Astrocyte (in vitro differentiated cells and primary cell): ENCODE measurements around the gene PRG2. TPM values are rescaled to one million over a fixed set of nuclear protein-coding genes. Genes with fewer than 3 reads are reported as not detected.

Experiments used
- DNase-seq: peaks from one replicate; pipeline ENCODE4 v3.0.0-alpha.2; 2010; ENCODE audit warnings: low read depth
- FAIRE-seq: peaks from 2 replicates; lab custom pipeline; 2011; peaks lifted over from hg19 to GRCh38; lab: Jason Lieb, UNC
- H2AFZ ChIP-seq: 2 replicates; pipeline ENCODE4 v1.6.0; 2012; ENCODE audit warnings: low read depth, low read length, inconsistent platforms
- H3K27ac ChIP-seq: 2 replicates; pipeline ENCODE4 v1.5.1; 2011; ENCODE audit warnings: low read depth, low read length, inconsistent platforms
- H3K27me3 ChIP-seq: 2 replicates; pipeline ENCODE4 v1.6.0; 2011; ENCODE audit warnings: low read length, inconsistent platforms; ENCODE audit not compliant: insufficient read depth
- H3K36me3 ChIP-seq: 2 replicates; pipeline ENCODE4 v1.5.1; 2011; ENCODE audit warnings: low read length, inconsistent platforms; ENCODE audit not compliant: insufficient read depth
- H3K4me1 ChIP-seq: 2 replicates; pipeline ENCODE4 v1.5.1; 2011; ENCODE audit warnings: low read length, inconsistent platforms; ENCODE audit not compliant: insufficient read depth
- H3K4me2 ChIP-seq: 2 replicates; pipeline ENCODE4 v1.6.0; 2012; ENCODE audit warnings: low read length, inconsistent platforms
- H3K4me3 ChIP-seq: 2 replicates; pipeline ENCODE4 v1.5.1; 2011; ENCODE audit warnings: low read depth, mild to moderate bottlenecking, low read length, inconsistent platforms; ENCODE audit not compliant: insufficient read depth
- H3K79me2 ChIP-seq: 2 replicates; pipeline ENCODE4 v1.6.0; 2012; ENCODE audit warnings: mild to moderate bottlenecking, low read length, inconsistent platforms; ENCODE audit not compliant: insufficient read depth
- H3K9ac ChIP-seq: 2 replicates; pipeline ENCODE4 v1.6.0; 2012; ENCODE audit warnings: mild to moderate bottlenecking, low read length, inconsistent platforms
- H3K9me3 ChIP-seq: 2 replicates; pipeline ENCODE4 v1.5.1; 2012; ENCODE audit warnings: low read depth, mild to moderate bottlenecking, low read length, inconsistent platforms; ENCODE audit not compliant: insufficient read depth
- H4K20me1 ChIP-seq: 2 replicates; pipeline ENCODE4 v1.6.0; 2012; ENCODE audit warnings: low read length, inconsistent platforms; ENCODE audit not compliant: insufficient read depth
- H3K27ac Mint-ChIP-seq: one replicate; pipeline ENCODE4 v1.8.0; 2021; ENCODE audit warnings: mild to moderate bottlenecking, mixed read lengths; ENCODE audit not compliant: unreplicated experiment
- H3K27me3 Mint-ChIP-seq: one replicate; pipeline ENCODE4 v1.8.0; 2021; ENCODE audit warnings: low read depth, mixed read lengths; ENCODE audit not compliant: unreplicated experiment
- H3K36me3 Mint-ChIP-seq: one replicate; pipeline ENCODE4 v1.8.0; 2021; ENCODE audit warnings: low read depth, mixed read lengths; ENCODE audit not compliant: unreplicated experiment
- H3K4me1 Mint-ChIP-seq: one replicate; pipeline ENCODE4 v1.8.0; 2021; ENCODE audit warnings: low read depth, mixed read lengths; ENCODE audit not compliant: unreplicated experiment
- H3K4me3 Mint-ChIP-seq: one replicate; pipeline ENCODE4 v1.8.0; 2021; ENCODE audit warnings: mild to moderate bottlenecking, moderate library complexity, mixed read lengths; ENCODE audit not compliant: unreplicated experiment
- H3K9me3 Mint-ChIP-seq: one replicate; pipeline ENCODE4 v1.8.0; 2021; ENCODE audit warnings: mild to moderate bottlenecking, mixed read lengths; ENCODE audit not compliant: unreplicated experiment
- EZH2 ChIP-seq: IDR thresholded peaks from 2 replicates; pipeline ENCODE4 v1.6.1; 2012; ENCODE audit warnings: mild to moderate bottlenecking, low read length, inconsistent platforms; ENCODE audit not compliant: insufficient read depth
- total RNA-seq: library from RNA; stranded (reverse); gene quantifications from 2 replicates; pipeline ENCODE4 v1.2.1, GENCODE V29; 2021
- TF ChIP-seq, protein P1 (sequence below): IDR thresholded peaks from 2 replicates; pipeline ENCODE4 v1.5.1; 2011; ENCODE audit warnings: low read depth, mild to moderate bottlenecking, inconsistent platforms, low read length, moderate library complexity; ENCODE audit not compliant: insufficient read depth

The PRG2 gene
- total RNA-seq, 1 donor from 2014 or later, result not detected

DNA sequence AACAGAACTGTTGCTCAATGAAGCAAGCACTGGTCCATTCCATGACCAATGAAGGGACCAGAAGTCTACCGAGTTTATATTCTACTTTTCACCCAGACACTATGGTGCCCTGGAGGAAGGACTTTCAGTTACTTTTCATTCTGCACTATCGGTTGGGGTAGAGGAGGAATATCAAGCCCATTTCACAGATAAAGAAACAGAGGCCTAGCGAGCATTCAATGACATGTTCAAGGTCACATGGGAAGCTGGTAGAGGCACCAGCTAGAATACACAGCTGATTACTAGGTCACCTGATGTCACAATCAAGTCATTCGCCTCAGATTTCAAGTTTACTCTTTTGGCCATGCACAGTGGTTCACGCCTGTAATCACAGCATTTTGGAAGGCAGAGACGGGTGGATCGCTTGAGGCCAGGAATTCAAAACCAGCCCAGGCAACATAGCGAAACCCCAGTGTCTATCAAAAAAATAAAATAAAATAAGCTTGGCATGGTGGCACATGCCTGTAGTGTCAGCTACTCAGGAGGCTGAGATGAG, 17.6 kb upstream of the PRG2 start:
- no peaks in the 10 kb centered on the region for H3K9me3 ChIP-seq
- FAIRE-seq (no peak), DNase-seq (no peak)
- no peak overlapping the region for H3K9ac ChIP-seq
- no peaks in the 10 kb centered on the region for H3K4me1 ChIP-seq
- peaks cover 5% of the 10 kb centered on the region for H3K27me3 Mint-ChIP-seq
- H3K9me3 Mint-ChIP-seq, result no peaks in the 10 kb centered on the region
- no peak overlapping the region for H3K4me3 ChIP-seq
- H3K27ac ChIP-seq, result no peak overlapping the region
- H3K4me3 Mint-ChIP-seq, result no peak overlapping the region
- H3K4me1 Mint-ChIP-seq, result peaks cover 26% of the 10 kb centered on the region
- peaks cover 6% of the 10 kb centered on the region for H3K36me3 ChIP-seq
- peaks cover 15% of the 10 kb centered on the region for H3K36me3 Mint-ChIP-seq
- H4K20me1 ChIP-seq, result no peaks in the 10 kb centered on the region
- H3K79me2 ChIP-seq, result no peaks in the 10 kb centered on the region
- no peak overlapping the region for H2AFZ ChIP-seq
- H3K27me3 ChIP-seq, result no peaks in the 10 kb centered on the region
- TF ChIP-seq EZH2, result no peak
- TF ChIP-seq, protein P1, sequence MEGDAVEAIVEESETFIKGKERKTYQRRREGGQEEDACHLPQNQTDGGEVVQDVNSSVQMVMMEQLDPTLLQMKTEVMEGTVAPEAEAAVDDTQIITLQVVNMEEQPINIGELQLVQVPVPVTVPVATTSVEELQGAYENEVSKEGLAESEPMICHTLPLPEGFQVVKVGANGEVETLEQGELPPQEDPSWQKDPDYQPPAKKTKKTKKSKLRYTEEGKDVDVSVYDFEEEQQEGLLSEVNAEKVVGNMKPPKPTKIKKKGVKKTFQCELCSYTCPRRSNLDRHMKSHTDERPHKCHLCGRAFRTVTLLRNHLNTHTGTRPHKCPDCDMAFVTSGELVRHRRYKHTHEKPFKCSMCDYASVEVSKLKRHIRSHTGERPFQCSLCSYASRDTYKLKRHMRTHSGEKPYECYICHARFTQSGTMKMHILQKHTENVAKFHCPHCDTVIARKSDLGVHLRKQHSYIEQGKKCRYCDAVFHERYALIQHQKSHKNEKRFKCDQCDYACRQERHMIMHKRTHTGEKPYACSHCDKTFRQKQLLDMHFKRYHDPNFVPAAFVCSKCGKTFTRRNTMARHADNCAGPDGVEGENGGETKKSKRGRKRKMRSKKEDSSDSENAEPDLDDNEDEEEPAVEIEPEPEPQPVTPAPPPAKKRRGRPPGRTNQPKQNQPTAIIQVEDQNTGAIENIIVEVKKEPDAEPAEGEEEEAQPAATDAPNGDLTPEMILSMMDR, result no peak
- H3K27ac Mint-ChIP-seq, result no peak overlapping the region
- no peak overlapping the region for H3K4me2 ChIP-seq

DNA sequence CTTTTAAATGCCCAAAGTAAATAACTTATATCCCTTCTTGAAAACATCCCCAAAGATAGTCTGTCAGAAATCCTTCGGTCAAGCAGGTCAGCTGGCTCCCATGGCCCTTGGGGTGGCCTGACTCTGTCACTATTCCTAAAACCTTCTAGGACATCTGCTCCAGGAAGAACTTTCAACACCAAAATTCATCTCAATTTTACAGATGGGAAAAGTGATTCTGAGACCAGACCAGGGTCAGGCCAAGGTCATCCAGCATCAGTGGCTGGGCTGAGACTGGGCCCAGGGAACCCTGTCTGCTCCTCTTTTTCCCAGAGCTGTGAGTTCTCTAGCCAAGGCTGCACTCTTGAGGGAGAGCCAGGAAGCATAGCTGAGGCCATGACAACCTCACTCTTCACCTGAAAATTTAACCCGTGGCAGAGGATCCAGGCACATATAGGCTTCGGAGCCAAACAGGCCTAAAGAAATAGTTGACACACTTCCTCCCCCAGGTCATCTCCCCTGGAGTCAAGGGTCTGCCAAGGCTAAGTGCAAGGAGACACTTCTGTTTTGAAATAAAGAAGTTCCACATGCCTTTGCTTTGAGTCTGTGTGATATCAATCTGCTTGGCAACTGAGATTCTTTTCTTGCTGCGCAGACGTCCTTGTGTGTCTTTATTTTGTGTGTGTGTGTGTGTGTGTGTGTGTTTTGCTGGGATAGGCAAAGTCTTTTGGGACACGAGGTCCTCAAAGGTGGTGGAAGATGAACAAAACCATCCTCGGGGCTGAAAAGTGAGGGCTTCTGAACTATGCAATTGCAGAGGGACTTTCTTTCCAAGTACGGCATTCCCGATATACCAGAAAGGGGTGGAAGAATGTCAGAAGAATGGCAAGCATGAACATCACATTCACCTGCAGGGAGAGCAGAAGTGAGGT, 16.8 kb upstream of the PRG2 start:
- H3K27me3 ChIP-seq, result peaks cover 2% of the 10 kb centered on the region
- TF ChIP-seq, protein P1, result no peak
- TF ChIP-seq EZH2, result no peak
- no peaks in the 10 kb centered on the region for H4K20me1 ChIP-seq
- Mint-ChIP-seq H3K4me1 (peaks cover 26% of the 10 kb centered on the region), H3K36me3 (peaks cover 15% of the 10 kb centered on the region), H3K9me3 (no peaks in the 10 kb centered on the region), H3K4me3 (no peak overlapping the region), H3K27me3 (peaks cover 9% of the 10 kb centered on the region), H3K27ac (peak overlapping the region; percentile 26)
- no peak overlapping the region for H3K4me3 ChIP-seq
- H3K4me1 ChIP-seq, result no peaks in the 10 kb centered on the region
- H3K4me2 ChIP-seq, result no peak overlapping the region
- no peaks in the 10 kb centered on the region for H3K79me2 ChIP-seq
- peaks cover 6% of the 10 kb centered on the region for H3K36me3 ChIP-seq
- DNase-seq (no peak), FAIRE-seq (no peak)
- H3K27ac ChIP-seq, result no peak overlapping the region
- no peaks in the 10 kb centered on the region for H3K9me3 ChIP-seq
- no peak overlapping the region for H2AFZ ChIP-seq
- H3K9ac ChIP-seq, result no peak overlapping the region
